GM12892 (cell line): ENCODE results near the gene MAP7D1.

ENCODE experiments used
- POLR2A ChIP-seq: IDR thresholded peaks from 2 replicates; pipeline ENCODE4 v1.6.1; 2011; ENCODE audit warnings: low read depth, low read length, control low read depth
- POLR2AphosphoS5 ChIP-seq: IDR thresholded peaks from 2 replicates; pipeline ENCODE4 v1.6.1; 2011; ENCODE audit warnings: low read depth, low read length, control low read depth

GRCh38 chr1:36211307-36211706, 55.3 kb downstream of the MAP7D1 start:
- TF ChIP-seq POLR2A (no peak), POLR2AphosphoS5 (no peak)
